T-cell (primary cell): ENCODE data around the gene ZNF600. TPM values are rescaled to one million over a fixed set of nuclear protein-coding genes. Genes with fewer than 3 reads are reported as not detected.
"Not testable (repeated sequence)": the region's sequence is repeated elsewhere in the genome, so short reads cannot be mapped to it uniquely, and the experiment has no call there.

Experiments
- ATAC-seq, 4 experiments: fragments of 200-7000 bp in 3 of 4; fragments of 150-1000 bp in 1 of 4; cut with Tn5 transposase; replicated peaks in 1 of 4; 1 replicate in 3 of 4; 2 replicates in 1 of 4; pipeline ENCODE4 v1.10.0; 2021; ENCODE audit warnings: moderate library complexity in 3 of 4, mild to moderate bottlenecking in 2 of 4, moderate number of reproducible peaks in 1 of 4
- CTCF ChIA-PET, 2 donors: fragments of 300-600 bp; sonication (Branson Sonifier 250); formaldehyde crosslinking; loops; one replicate each; lab custom pipeline; 2022; ENCODE audit warnings: antibody characterized with exemption in 2 of 2; lab: Charles Lee
- POLR2A ChIA-PET, 2 donors: fragments of 300-600 bp; sonication (Branson Sonifier 250); formaldehyde crosslinking; loops; one replicate each; lab custom pipeline; 2022; ENCODE audit warnings: antibody characterized with exemption in 2 of 2; lab: Charles Lee
- DNase-seq, 35 experiments: peaks; one replicate each; pipeline versions ENCODE4 v3.0.0 to v3.0.0-alpha.2; 2013 to 2023
- H3K27ac ChIP-seq: one replicate; pipeline ENCODE4 v1.5.1; 2013; ENCODE audit warnings: low read length
- H3K27me3 ChIP-seq, 2 experiments: replicated peaks in 1 of 2; 1 replicate in 1 of 2; 2 replicates in 1 of 2; pipeline versions ENCODE4 v1.6.1 to v1.7.0; 2013; ENCODE audit warnings: low read length in 1 of 2, mixed read lengths in 1 of 2; ENCODE audit not compliant: control insufficient read depth in 2 of 2, insufficient read depth in 2 of 2; ENCODE audit errors: extremely low read depth in 1 of 2
- H3K36me3 ChIP-seq, 2 donors: 1 replicate in 1 of 2; 2 replicates in 1 of 2; pipeline versions ENCODE4 v1.6.1 to v1.7.0; 2013; ENCODE audit warnings: low read length in 1 of 2; ENCODE audit not compliant: control insufficient read depth in 2 of 2, insufficient read depth in 1 of 2; ENCODE audit errors: extremely low read depth in 1 of 2
- H3K4me1 ChIP-seq, 2 experiments: 1 replicate in 1 of 2; 2 replicates in 1 of 2; pipeline versions ENCODE4 v1.6.1 to v1.7.0; 2013; ENCODE audit warnings: low read length in 2 of 2, mixed read lengths in 1 of 2; ENCODE audit not compliant: insufficient read depth in 2 of 2, control insufficient read depth in 1 of 2; ENCODE audit errors: extremely low read depth in 1 of 2
- H3K4me3 ChIP-seq, 2 donors: 1 replicate in 1 of 2; 2 replicates in 1 of 2; pipeline versions ENCODE4 v1.5.1 to v1.7.0; 2013; ENCODE audit warnings: mild to moderate bottlenecking in 2 of 2, low read length in 1 of 2, moderate library complexity in 1 of 2; ENCODE audit not compliant: control insufficient read depth in 1 of 2; ENCODE audit errors: extremely low read depth in 1 of 2
- H3K9me3 ChIP-seq: 2 replicates; pipeline ENCODE4 v1.7.0; 2013
- H3K27ac Mint-ChIP-seq, 2 donors: one replicate each; pipeline ENCODE4 v1.8.0; 2020 to 2021; ENCODE audit warnings: mild to moderate bottlenecking in 2 of 2, mixed read lengths in 2 of 2
- H3K27me3 Mint-ChIP-seq, 2 donors: one replicate each; pipeline ENCODE4 v1.8.0; 2021 to 2022; ENCODE audit warnings: mixed read lengths in 2 of 2
- H3K36me3 Mint-ChIP-seq: one replicate; pipeline ENCODE4 v1.8.0; 2021; ENCODE audit warnings: mixed read lengths
- H3K4me1 Mint-ChIP-seq, 3 donors: one replicate each; pipeline ENCODE4 v1.8.0; 2020 to 2022; ENCODE audit warnings: mixed read lengths in 3 of 3, mild to moderate bottlenecking in 1 of 3
- H3K4me3 Mint-ChIP-seq, 3 donors: one replicate each; pipeline ENCODE4 v1.8.0; 2020 to 2022; ENCODE audit warnings: mild to moderate bottlenecking in 3 of 3, mixed read lengths in 3 of 3, moderate library complexity in 3 of 3
- H3K9me3 Mint-ChIP-seq, 3 donors: one replicate each; pipeline ENCODE4 v1.8.0; 2020 to 2022; ENCODE audit warnings: mixed read lengths in 3 of 3
- WGBS: methylation state at CpG from one replicate; pipeline ENCODE4 v1.1.5; 2013; ENCODE audit warnings: missing lambda C conversion rate; ENCODE audit not compliant: insufficient coverage; 5-methylcytosine and 5-hydroxymethylcytosine counted together
- total RNA-seq, 35 experiments: library from RNA in 6 of 35; stranded (reverse) in 6 of 35; fragments of 120-200 nt in 1 of 35; gene quantifications; one replicate each; pipeline versions ENCODE4 v1.2.1 to v1.2.4 and lab custom pipeline; 2013 to 2026

Gene ZNF600
- total RNA-seq, 5 donors from 2014 or later (not counting 1 experiment from before 2014, with no cell fraction given) = 11.4 to 52.4 (median 24.5) TPM

DNA sequence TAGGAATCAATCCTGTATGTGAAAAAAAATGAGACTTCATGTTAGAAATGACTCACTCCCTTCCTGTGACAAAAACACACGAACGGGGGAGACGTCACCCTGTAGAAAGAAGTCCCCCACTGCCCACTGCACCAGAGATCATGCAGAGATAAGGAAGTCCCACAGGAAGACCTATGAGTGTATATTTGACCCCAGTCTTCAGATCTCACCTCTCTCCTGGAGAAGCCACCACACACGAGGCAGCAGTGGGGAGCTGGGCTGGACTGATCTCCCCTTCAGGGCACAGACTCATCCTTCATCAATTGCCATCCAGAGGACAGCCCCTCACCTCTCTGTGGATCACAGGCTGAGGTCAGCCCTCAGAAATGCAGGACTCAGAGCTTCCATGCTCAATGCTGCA is 70.7 kb downstream of the ZNF600 start:
- DNase-seq = peak in 16 of 35 experiments; percentile 3 to 54 (median 22)
- Histone ChIP-seq H3K36me3 (peaks cover 5 to 36% of the 10 kb centered on the region in 2 donors), H3K4me1 (peaks cover 3 to 12% of the 10 kb centered on the region in 2 experiments)
- peaks cover 0 to 30% (median 17%) of the 10 kb centered on the region in 3 donors for H3K9me3 Mint-ChIP-seq
- H3K27ac ChIP-seq, CTCF ChIA-PET, H3K4me3 ChIP-seq, POLR2A ChIA-PET, H3K9me3 ChIP-seq, H3K4me3 Mint-ChIP-seq, H3K27me3 Mint-ChIP-seq, H3K27me3 ChIP-seq: not testable (repeated sequence)
- peaks cover 69% of the 10 kb centered on the region for H3K36me3 Mint-ChIP-seq
- WGBS = no CpG with 5 or more reads among the region's 4 CpGs
- H3K4me1 Mint-ChIP-seq = peaks cover 23 to 28% (median 24%) of the 10 kb centered on the region in 3 donors
- H3K27ac Mint-ChIP-seq = peak overlapping the region; percentile 56 to 79
- ATAC-seq = peak in 3 of 4 experiments; percentile 47 to 70 (median 53)

- Mint-ChIP-seq H3K9me3 (peaks cover 0 to 30% (median 17%) of the 10 kb centered on the region in 3 donors), H3K36me3 (peaks cover 73% of the 10 kb centered on the region), H3K4me1 (peaks cover 23 to 28% (median 24%) of the 10 kb centered on the region in 3 donors), H3K27ac (peak overlapping the region; percentile 56 to 79)
- 78% methylated on average over 3 of the region's 5 CpGs for WGBS
- H3K27ac ChIP-seq = peak overlapping the region; percentile 8
- ATAC-seq, H3K27me3 Mint-ChIP-seq, H3K27me3 ChIP-seq, H3K4me3 ChIP-seq, DNase-seq, CTCF ChIA-PET, H3K4me3 Mint-ChIP-seq, H3K9me3 ChIP-seq, POLR2A ChIA-PET: not testable (repeated sequence)
- H3K36me3 ChIP-seq = peaks cover 10 to 39% of the 10 kb centered on the region in 2 donors
- H3K4me1 ChIP-seq = peaks cover 3 to 12% of the 10 kb centered on the region in 2 experiments
Observed at GRCh38 chr19:52715330-52715729, 71.3 kb downstream of the ZNF600 start.

Other genes starting within 250 kb of the ZNF600 start
- 10 to 100 TPM; 18.5 to 39.4 (median 35.7) TPM for gene ZNF701, start 216.5 kb downstream of the ZNF600 start, total RNA-seq
- 10 to 100 TPM; 63.9 to 99.4 (median 84.6) TPM for gene ZNF83, start 148.4 kb downstream of the ZNF600 start, total RNA-seq
- 10 to 100 TPM; 31.5 to 46.2 (median 37.0) TPM for gene ZNF611, start 51.7 kb downstream of the ZNF600 start, total RNA-seq
- 10 to 100 TPM in 4 of 5 donors, 1 to 10 TPM in 1; 7.7 to 19.5 (median 17.4) TPM for gene ZNF28, start 34.8 kb upstream of the ZNF600 start, total RNA-seq
- 10 to 100 TPM; 14.5 to 23.6 (median 18.3) TPM for gene ZNF468, start 70.8 kb upstream of the ZNF600 start, total RNA-seq
- gene ZNF320, start 110.8 kb upstream of the ZNF600 start, total RNA-seq = 10 to 100 TPM in 2 of 5 donors, 1 to 10 TPM in 3; 9.1 to 20.5 (median 9.7) TPM
- gene ZNF888, start 136.6 kb upstream of the ZNF600 start, total RNA-seq = 1 to 10 TPM; 2.7 to 5.6 (median 4.5) TPM
- 10 to 100 TPM in 3 of 5 donors, 1 to 10 TPM in 2; 6.4 to 23.4 (median 19.0) TPM for gene ZNF816, start 176.1 kb upstream of the ZNF600 start, total RNA-seq
- not detected for gene ERVV-1, start 227.1 kb upstream of the ZNF600 start, total RNA-seq